Measurements from ENCODE around the gene SCN3A.

The SCN3A gene

DNA sequence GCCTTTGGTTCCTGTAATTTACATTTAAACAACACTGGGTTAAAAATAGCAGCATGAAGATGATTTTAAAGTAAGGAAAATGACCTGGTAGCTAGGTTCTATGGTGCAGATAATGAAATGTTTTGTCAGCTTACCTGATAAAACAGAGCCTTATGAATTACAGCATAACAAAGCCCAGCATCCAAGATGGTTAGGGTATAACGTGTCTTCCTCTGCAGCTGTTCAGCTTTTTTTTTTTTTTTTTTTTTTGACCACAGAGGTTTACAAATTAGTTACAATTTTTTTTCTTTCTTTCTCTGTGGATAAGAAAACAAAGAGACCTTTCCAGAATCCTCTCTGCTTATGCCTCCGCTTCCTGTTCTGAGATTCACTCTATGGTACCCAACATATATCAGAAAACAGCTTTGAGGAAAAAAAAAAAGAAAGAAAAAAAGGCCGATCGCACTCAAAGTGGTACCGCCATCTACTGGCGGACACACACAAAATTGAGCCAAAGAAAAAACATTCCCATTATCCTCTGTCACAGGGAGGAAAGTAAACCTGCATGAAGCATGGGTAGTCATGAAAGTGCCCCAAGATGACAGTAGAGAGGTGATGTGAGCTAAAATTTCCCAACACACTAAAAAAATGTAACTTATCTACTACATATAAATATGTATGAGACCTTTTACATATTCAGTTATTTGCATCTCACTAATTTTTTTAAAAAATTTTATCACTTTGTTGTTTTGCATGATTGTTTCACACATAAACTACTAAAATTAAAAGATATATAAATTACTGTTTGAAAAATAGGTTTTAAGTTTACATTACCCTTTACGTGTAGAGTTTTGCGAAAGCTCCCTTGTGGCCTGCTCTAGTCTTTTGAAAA, at the start of gene SCN3A:
SCN3A (minus strand) TSS at position 362 of the 871 bp plus-strand sequence. CDS start 27,656 bp downstream, outside the sequence.
- TF ChIP-seq SNAI2 (CRISPR knock-in tag; IDR thresholded peaks at IDR 0.05) (no peak), TOX (CRISPR knock-in tag; IDR thresholded peaks at IDR 0.05; ENCODE audit: borderline replicate concordance) (no peak), ZNF70 (CRISPR knock-in tag; IDR thresholded peaks at IDR 0.05) (no peak), CSDC2 (CRISPR knock-in tag; IDR thresholded peaks at IDR 0.05) (no peak), ARNTL (CRISPR knock-in tag; IDR thresholded peaks at IDR 0.05; ENCODE audit: borderline replicate concordance, low read depth) (no peak), ZFP3 (CRISPR knock-in tag; IDR thresholded peaks at IDR 0.05) (no peak), TCF4 (CRISPR knock-in tag; IDR thresholded peaks at IDR 0.05; ENCODE audit: borderline replicate concordance) (no peak), PPARA (CRISPR knock-in tag; IDR thresholded peaks at IDR 0.05; ENCODE audit: borderline replicate concordance) (no peak), ISL1 (CRISPR knock-in tag; IDR thresholded peaks at IDR 0.05) (no peak), RARB (CRISPR knock-in tag; IDR thresholded peaks at IDR 0.05) (no peak), BACH2 (CRISPR knock-in tag; IDR thresholded peaks at IDR 0.05; ENCODE audit: borderline replicate concordance) (no peak), ZNF8 (CRISPR knock-in tag; IDR thresholded peaks at IDR 0.05) (no peak), OSR1 (CRISPR knock-in tag; IDR thresholded peaks at IDR 0.05) (no peak), GLIS3 (CRISPR knock-in tag; IDR thresholded peaks at IDR 0.05) (no peak), ZFP30 (CRISPR knock-in tag; IDR thresholded peaks at IDR 0.05) (no peak)
- TF ChIP-seq, protein P1, sequence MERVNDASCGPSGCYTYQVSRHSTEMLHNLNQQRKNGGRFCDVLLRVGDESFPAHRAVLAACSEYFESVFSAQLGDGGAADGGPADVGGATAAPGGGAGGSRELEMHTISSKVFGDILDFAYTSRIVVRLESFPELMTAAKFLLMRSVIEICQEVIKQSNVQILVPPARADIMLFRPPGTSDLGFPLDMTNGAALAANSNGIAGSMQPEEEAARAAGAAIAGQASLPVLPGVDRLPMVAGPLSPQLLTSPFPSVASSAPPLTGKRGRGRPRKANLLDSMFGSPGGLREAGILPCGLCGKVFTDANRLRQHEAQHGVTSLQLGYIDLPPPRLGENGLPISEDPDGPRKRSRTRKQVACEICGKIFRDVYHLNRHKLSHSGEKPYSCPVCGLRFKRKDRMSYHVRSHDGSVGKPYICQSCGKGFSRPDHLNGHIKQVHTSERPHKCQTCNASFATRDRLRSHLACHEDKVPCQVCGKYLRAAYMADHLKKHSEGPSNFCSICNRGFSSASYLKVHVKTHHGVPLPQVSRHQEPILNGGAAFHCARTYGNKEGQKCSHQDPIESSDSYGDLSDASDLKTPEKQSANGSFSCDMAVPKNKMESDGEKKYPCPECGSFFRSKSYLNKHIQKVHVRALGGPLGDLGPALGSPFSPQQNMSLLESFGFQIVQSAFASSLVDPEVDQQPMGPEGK (CRISPR knock-in tag; IDR thresholded peaks at IDR 0.05; ENCODE audit: borderline replicate concordance) = no peak
- TF ChIP-seq, protein P2, sequence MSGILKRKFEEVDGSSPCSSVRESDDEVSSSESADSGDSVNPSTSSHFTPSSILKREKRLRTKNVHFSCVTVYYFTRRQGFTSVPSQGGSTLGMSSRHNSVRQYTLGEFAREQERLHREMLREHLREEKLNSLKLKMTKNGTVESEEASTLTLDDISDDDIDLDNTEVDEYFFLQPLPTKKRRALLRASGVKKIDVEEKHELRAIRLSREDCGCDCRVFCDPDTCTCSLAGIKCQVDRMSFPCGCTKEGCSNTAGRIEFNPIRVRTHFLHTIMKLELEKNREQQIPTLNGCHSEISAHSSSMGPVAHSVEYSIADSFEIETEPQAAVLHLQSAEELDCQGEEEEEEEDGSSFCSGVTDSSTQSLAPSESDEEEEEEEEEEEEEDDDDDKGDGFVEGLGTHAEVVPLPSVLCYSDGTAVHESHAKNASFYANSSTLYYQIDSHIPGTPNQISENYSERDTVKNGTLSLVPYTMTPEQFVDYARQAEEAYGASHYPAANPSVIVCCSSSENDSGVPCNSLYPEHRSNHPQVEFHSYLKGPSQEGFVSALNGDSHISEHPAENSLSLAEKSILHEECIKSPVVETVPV (CRISPR knock-in tag; IDR thresholded peaks at IDR 0.05) = no peak
- TF ChIP-seq, protein P3, sequence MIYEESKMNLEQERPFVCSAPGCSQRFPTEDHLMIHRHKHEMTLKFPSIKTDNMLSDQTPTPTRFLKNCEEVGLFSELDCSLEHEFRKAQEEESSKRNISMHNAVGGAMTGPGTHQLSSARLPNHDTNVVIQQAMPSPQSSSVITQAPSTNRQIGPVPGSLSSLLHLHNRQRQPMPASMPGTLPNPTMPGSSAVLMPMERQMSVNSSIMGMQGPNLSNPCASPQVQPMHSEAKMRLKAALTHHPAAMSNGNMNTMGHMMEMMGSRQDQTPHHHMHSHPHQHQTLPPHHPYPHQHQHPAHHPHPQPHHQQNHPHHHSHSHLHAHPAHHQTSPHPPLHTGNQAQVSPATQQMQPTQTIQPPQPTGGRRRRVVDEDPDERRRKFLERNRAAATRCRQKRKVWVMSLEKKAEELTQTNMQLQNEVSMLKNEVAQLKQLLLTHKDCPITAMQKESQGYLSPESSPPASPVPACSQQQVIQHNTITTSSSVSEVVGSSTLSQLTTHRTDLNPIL (CRISPR knock-in tag; IDR thresholded peaks at IDR 0.05; ENCODE audit: low read depth) = no peak
- peak; percentile 84 for ATAC-seq

DNA sequence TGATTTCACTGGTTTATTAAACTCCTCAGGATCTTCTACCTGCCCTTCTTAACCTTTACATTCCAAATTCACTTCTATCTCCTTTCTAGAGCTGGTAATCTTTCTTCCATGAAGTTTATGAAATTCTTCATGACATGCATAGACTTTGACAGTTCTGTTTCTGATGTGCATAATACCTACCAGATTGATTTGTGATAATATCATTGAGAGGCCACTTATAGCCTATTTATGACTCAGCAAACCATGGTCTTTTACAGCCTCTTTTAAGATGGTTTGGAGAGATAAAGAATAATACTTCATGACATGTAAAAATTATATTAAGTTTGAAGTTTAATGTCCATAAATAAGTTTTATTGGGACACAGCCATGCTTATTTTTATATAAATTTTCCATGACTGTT, 49.3 kb upstream of the SCN3A start:
- no peak for ATAC-seq
- TF ChIP-seq ZNF8 (CRISPR knock-in tag; IDR thresholded peaks at IDR 0.05) (no peak), ISL1 (CRISPR knock-in tag; IDR thresholded peaks at IDR 0.05) (peak; percentile 84)
- TF ChIP-seq, protein P4, sequence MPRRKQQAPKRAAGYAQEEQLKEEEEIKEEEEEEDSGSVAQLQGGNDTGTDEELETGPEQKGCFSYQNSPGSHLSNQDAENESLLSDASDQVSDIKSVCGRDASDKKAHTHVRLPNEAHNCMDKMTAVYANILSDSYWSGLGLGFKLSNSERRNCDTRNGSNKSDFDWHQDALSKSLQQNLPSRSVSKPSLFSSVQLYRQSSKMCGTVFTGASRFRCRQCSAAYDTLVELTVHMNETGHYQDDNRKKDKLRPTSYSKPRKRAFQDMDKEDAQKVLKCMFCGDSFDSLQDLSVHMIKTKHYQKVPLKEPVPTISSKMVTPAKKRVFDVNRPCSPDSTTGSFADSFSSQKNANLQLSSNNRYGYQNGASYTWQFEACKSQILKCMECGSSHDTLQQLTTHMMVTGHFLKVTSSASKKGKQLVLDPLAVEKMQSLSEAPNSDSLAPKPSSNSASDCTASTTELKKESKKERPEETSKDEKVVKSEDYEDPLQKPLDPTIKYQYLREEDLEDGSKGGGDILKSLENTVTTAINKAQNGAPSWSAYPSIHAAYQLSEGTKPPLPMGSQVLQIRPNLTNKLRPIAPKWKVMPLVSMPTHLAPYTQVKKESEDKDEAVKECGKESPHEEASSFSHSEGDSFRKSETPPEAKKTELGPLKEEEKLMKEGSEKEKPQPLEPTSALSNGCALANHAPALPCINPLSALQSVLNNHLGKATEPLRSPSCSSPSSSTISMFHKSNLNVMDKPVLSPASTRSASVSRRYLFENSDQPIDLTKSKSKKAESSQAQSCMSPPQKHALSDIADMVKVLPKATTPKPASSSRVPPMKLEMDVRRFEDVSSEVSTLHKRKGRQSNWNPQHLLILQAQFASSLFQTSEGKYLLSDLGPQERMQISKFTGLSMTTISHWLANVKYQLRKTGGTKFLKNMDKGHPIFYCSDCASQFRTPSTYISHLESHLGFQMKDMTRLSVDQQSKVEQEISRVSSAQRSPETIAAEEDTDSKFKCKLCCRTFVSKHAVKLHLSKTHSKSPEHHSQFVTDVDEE (CRISPR knock-in tag; IDR thresholded peaks at IDR 0.05) = no peak

DNA sequence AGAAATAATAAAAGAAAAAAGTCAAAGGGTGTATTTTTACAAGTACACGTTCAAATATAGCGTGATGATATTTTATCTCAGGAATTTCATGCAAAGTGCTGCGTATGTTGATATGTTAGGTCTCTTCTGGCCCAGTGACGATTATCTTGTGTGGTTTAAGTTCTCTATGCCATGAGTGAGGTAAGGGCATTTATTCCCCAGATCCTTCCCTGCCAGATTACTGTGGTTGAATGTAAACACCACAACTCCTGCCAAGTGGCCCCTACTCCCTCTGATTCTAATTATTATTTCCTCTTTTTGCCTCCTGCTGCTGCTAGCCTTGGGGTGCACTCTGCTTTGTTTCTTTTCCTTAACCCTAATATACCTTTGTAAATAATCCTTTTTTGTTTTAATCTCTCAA, 47.5 kb upstream of the SCN3A start:
- no peak for TF ChIP-seq ZNF8 (CRISPR knock-in tag; IDR thresholded peaks at IDR 0.05)
- no peak for TF ChIP-seq ZFP3 (CRISPR knock-in tag; IDR thresholded peaks at IDR 0.05)
- TF ChIP-seq CSDC2 (CRISPR knock-in tag; IDR thresholded peaks at IDR 0.05) = no peak
- TF ChIP-seq ZNF565 (CRISPR knock-in tag; conservative IDR thresholded peaks at IDR 0.05; ENCODE audit: low read depth) = no peak
- TF ChIP-seq GLIS3 (CRISPR knock-in tag; IDR thresholded peaks at IDR 0.05) = no peak
- TF ChIP-seq, protein P2 (CRISPR knock-in tag; IDR thresholded peaks at IDR 0.05) = no peak
- no peak for TF ChIP-seq OSR1 (CRISPR knock-in tag; IDR thresholded peaks at IDR 0.05)
- no peak for TF ChIP-seq TOX (CRISPR knock-in tag; IDR thresholded peaks at IDR 0.05; ENCODE audit: borderline replicate concordance)
- TF ChIP-seq, protein P1 (CRISPR knock-in tag; IDR thresholded peaks at IDR 0.05; ENCODE audit: borderline replicate concordance) = no peak
- no peak for TF ChIP-seq BACH2 (CRISPR knock-in tag; IDR thresholded peaks at IDR 0.05; ENCODE audit: borderline replicate concordance)
- TF ChIP-seq ZFP30 (CRISPR knock-in tag; IDR thresholded peaks at IDR 0.05) = no peak
- no peak for TF ChIP-seq ZNF70 (CRISPR knock-in tag; IDR thresholded peaks at IDR 0.05)
- TF ChIP-seq SNAI2 (CRISPR knock-in tag; IDR thresholded peaks at IDR 0.05) = no peak
- TF ChIP-seq TCF4 (CRISPR knock-in tag; IDR thresholded peaks at IDR 0.05; ENCODE audit: borderline replicate concordance) = no peak
- TF ChIP-seq ISL1 (CRISPR knock-in tag; IDR thresholded peaks at IDR 0.05) = no peak
- no peak for TF ChIP-seq ZC3H10 (CRISPR knock-in tag; IDR thresholded peaks at IDR 0.05)
- no peak for ATAC-seq
